ENCODE measurements around the gene REN.

Gene REN

DNA sequence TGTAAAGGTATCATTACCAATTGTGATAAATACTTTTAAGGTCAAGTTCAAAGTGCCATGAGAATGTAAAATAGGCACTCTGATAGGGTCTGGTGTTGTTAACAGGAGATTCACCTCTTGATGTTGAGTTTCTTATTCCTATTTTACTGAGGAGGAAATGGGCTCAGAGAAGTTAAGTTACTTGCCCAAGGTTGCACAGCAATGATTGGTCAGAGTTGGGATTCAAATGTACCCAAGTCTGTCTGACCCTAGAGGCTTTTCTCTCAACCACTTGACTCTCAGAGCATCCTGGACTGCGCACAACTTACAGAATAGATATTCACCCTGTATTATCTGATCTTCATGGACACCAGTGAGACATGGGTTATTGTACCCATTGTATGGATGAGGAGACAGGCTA lies 59.3 kb downstream of the REN start:
- no peak for DNase-seq

DNA sequence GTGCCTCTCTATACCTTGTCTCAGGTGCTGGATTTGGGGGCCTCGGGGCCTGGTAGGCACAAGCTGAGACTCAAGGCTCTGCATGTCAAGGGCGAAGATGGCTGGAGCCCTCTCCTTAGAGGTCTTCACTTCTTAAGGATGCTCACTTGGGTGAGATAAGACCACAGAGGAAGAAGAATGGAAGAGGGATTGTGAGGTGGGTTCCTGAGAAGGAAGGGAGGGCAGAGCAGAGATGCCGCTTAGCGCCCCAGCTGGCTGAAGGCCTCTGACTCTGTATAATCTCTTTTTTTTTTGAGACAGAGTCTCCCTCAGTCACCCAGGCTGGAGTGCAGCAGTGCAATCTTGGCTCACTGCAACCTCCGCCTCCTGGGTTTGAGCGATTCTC lies 61.0 kb downstream of the REN start:
- no peak for DNase-seq

Measured in fibroblast of skin of back (primary cell).